ENCODE measurements around the gene SRC.

SRC gene

DNA sequence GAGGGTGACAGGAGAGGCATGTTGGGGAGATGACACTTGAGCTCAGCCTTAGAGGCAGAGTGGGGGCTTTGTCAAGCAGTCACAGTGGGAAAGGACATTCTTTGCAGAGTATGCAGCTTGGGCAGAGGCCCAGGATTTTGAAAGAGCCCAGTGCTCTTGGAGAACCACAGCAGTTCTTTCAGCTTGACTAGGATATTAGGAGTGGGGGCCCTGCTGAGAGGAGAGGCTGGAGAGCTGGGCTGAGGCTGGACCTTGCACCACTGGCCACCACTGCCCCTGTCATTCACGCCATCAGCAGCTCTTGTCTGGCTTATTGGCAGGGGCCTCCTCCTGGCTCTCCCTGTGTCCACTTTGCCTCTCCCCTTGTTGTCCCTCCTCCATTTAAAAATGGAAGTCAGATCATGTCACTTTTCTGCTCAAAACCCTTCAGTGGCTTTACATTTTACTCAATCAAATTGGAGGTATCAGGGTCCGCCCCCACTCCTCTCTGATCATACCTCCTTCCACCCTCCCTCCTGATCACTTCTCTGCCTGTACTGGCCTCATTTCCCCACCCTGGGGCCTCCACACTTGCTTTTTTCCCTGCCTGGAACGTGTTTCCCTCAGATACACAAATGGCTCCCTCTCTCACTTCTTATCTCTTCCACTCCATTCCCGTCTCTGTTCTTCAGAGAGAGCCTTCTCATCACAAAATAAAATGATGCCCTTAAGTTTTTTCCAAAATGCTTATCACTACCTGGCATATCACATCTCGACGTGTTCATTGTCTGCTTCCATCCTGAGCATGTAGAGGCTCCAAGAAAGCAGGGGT, 46.0 kb upstream of the SRC start:
- Histone ChIP-seq H3K27me3 (ENCODE audit: insufficient read depth, low read depth) (no peaks in the 10 kb centered on the region), H3K4me2 (no peak overlapping the region), H3K79me2 (ENCODE audit: insufficient read depth, low read depth) (peaks cover 13% of the 10 kb centered on the region; the same call in 1 of the 2 replicates), H3K4me1 (ENCODE audit: low read depth, poor library complexity, severe bottlenecking) (peaks cover 9% of the 10 kb centered on the region), H4K20me1 (ENCODE audit: insufficient read depth) (no peaks in the 10 kb centered on the region), H3K9ac (no peak overlapping the region), H3K36me3 (ENCODE audit: insufficient read depth) (no peaks in the 10 kb centered on the region), H3K4me3 (IDR thresholded peaks at IDR 0.05; ENCODE audit: insufficient read depth, low read depth, low read length) (no peak overlapping the region), H3K27ac (no peak overlapping the region), H2AFZ (ENCODE audit: low read depth) (no peak overlapping the region)
- TF ChIP-seq, protein P1, sequence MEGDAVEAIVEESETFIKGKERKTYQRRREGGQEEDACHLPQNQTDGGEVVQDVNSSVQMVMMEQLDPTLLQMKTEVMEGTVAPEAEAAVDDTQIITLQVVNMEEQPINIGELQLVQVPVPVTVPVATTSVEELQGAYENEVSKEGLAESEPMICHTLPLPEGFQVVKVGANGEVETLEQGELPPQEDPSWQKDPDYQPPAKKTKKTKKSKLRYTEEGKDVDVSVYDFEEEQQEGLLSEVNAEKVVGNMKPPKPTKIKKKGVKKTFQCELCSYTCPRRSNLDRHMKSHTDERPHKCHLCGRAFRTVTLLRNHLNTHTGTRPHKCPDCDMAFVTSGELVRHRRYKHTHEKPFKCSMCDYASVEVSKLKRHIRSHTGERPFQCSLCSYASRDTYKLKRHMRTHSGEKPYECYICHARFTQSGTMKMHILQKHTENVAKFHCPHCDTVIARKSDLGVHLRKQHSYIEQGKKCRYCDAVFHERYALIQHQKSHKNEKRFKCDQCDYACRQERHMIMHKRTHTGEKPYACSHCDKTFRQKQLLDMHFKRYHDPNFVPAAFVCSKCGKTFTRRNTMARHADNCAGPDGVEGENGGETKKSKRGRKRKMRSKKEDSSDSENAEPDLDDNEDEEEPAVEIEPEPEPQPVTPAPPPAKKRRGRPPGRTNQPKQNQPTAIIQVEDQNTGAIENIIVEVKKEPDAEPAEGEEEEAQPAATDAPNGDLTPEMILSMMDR (conservative IDR thresholded peaks at IDR 0.05; ENCODE audit: low read depth, low read length), result no peak

DNA sequence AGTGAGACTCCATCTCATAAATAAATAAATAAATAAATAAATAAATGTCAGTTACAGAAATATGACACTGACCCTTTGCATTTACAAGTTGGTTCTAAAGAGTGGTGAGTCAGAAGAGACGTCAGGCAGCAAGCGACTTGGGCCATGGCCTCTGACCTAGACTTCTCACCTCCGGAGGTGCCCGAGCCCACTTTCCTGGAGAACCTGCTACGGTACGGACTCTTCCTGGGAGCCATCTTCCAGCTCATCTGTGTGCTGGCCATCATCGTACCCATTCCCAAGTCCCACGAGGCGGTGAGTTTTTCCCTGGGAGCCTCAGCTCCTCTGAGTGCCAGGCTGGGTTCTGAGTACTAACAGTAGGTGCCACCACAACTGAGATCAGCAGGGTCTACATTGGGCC, 44.8 kb upstream of the SRC start:
- H3K4me3 ChIP-seq (IDR thresholded peaks at IDR 0.05; ENCODE audit: insufficient read depth, low read depth, low read length), result no peak overlapping the region
- H3K27ac ChIP-seq, result no peak overlapping the region
- H3K36me3 ChIP-seq (ENCODE audit: insufficient read depth), result no peaks in the 10 kb centered on the region
- no peak overlapping the region for H2AFZ ChIP-seq (ENCODE audit: low read depth)
- peaks cover 9% of the 10 kb centered on the region for H3K4me1 ChIP-seq (ENCODE audit: low read depth, poor library complexity, severe bottlenecking)
- no peaks in the 10 kb centered on the region for H4K20me1 ChIP-seq (ENCODE audit: insufficient read depth)
- H3K79me2 ChIP-seq (ENCODE audit: insufficient read depth, low read depth), result peaks cover 6% of the 10 kb centered on the region; the same call in 1 of the 2 replicates
- H3K27me3 ChIP-seq (ENCODE audit: insufficient read depth, low read depth), result no peaks in the 10 kb centered on the region
- TF ChIP-seq, protein P1 (conservative IDR thresholded peaks at IDR 0.05; ENCODE audit: low read depth, low read length), result no peak
- H3K4me2 ChIP-seq, result no peak overlapping the region
- H3K9ac ChIP-seq, result no peak overlapping the region

DNA sequence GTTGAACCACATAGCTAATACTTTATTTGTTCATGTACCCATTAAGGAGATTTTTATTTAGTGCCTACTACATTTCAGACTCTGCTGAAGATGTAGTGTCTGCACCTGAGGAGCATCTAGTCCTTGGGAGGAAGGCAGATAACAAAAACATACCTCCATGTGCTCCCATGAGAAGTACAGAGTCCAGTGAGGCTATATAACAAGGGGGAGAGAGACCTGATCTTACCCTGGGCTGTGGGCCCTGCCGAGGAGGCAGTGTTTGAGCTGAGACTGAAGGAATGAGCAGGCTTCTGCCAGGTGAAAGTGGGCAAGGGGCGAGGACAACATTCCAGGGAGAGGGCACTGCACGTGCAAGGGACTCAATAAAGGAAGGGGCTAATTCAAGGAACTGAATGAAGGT, 44.4 kb upstream of the SRC start:
- Histone ChIP-seq H3K4me1 (ENCODE audit: low read depth, poor library complexity, severe bottlenecking) (peaks cover 9% of the 10 kb centered on the region), H2AFZ (ENCODE audit: low read depth) (no peak overlapping the region), H3K27me3 (ENCODE audit: insufficient read depth, low read depth) (no peaks in the 10 kb centered on the region), H3K4me2 (no peak overlapping the region), H3K9ac (no peak overlapping the region), H4K20me1 (ENCODE audit: insufficient read depth) (no peaks in the 10 kb centered on the region), H3K79me2 (ENCODE audit: insufficient read depth, low read depth) (peaks cover 1% of the 10 kb centered on the region; the same call in 1 of the 2 replicates), H3K27ac (no peak overlapping the region), H3K36me3 (ENCODE audit: insufficient read depth) (no peaks in the 10 kb centered on the region), H3K4me3 (IDR thresholded peaks at IDR 0.05; ENCODE audit: insufficient read depth, low read depth, low read length) (no peak overlapping the region)
- TF ChIP-seq, protein P1 (conservative IDR thresholded peaks at IDR 0.05; ENCODE audit: low read depth, low read length), result no peak

DNA sequence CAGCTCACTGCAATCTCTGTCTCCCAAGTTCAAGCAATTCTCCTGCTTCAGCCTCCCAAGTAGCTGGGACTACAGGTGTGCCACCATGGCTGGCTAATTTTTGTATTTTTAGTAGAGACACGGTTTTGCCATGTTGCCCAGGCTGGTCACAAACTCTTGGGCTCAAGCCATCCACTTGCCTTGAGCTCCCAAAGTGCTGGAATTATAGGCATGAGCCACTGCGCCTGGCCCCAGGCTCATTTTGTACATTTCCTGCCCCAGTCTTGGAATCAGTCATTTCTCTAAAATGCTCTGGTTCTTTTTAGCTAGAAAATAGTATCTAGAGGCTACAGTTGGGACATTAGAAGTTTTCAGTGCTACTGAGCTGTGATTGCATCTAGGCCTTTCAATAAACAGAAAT, 43.0 kb upstream of the SRC start:
- TF ChIP-seq, protein P1 (conservative IDR thresholded peaks at IDR 0.05; ENCODE audit: low read depth, low read length), result no peak
- Histone ChIP-seq H3K36me3 (ENCODE audit: insufficient read depth) (no peaks in the 10 kb centered on the region), H3K27ac (no peak overlapping the region), H2AFZ (ENCODE audit: low read depth) (no peak overlapping the region), H3K4me3 (IDR thresholded peaks at IDR 0.05; ENCODE audit: insufficient read depth, low read depth, low read length) (no peak overlapping the region), H3K4me2 (no peak overlapping the region), H3K27me3 (ENCODE audit: insufficient read depth, low read depth) (no peaks in the 10 kb centered on the region), H4K20me1 (ENCODE audit: insufficient read depth) (no peaks in the 10 kb centered on the region), H3K79me2 (ENCODE audit: insufficient read depth, low read depth) (no peaks in the 10 kb centered on the region), H3K9ac (no peak overlapping the region), H3K4me1 (ENCODE audit: low read depth, poor library complexity, severe bottlenecking) (peaks cover 12% of the 10 kb centered on the region)

All from KMS-11 (cell line).